Jurkat, Clone E6-1 (cell line): ENCODE data around the gene LTBP2.

Experiments
- DNase-seq: peaks from one replicate; pipeline ENCODE4 v3.0.0-alpha.2; 2011; ENCODE audit warnings: low read depth, low spot score
- H3K4me3 ChIP-seq: 2 replicates; pipeline ENCODE4 v1.5.1; 2011; ENCODE audit warnings: mild to moderate bottlenecking, low read length, control low read depth, moderate library complexity

The LTBP2 gene

DNA sequence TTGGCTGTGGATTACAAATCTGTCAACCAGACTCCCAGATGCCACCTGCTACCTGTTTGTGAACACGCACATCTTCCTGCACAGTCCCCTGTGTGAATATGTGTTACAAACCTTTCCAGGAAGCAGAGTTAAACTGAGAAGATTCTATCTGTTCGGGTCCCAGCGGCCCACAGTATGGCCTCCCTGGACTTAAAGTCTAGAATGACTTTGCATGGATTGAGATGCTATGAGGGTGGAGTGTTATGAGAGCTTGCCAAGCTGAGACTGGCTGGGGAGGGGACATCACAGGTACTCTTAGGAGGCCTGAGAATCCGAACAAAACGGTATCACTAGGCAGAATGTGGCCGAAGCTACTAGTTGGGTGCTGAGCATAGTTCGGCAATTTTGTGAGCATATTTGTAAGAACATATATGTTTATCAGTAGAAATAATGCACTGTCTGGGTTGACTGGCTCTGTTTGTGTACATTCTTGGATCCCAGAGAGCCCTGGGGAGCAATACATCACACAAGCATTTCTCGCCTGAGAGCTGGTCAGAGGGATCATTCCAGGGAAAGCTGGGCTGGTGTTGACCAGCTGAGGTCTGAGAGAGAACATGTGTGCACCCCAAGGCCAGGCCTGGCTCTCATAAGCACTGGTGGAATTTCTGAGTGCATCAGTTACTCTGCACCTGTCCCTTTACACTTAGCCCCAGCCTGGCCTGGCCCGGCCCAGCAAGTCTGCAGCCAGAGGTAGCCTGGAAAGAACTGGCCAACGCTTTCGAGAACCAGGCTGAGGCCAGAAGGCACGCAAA lies 29.8 kb upstream of the LTBP2 start:
- H3K4me3 ChIP-seq, result no peak overlapping the region
- no peak for DNase-seq

- no peak for DNase-seq
Measured at GRCh38 chr14:74638966-74639365, 26.9 kb upstream of the LTBP2 start.

GRCh38 chr14:74638066-74638465 lies 26.0 kb upstream of the LTBP2 start:
- no peak for DNase-seq
- no peak overlapping the region for H3K4me3 ChIP-seq

More at GRCh38 chr14:74638966-74639365, 26.9 kb upstream of the LTBP2 start:
- H3K4me3 ChIP-seq, result no peak overlapping the region

GRCh38 chr14:74637178-74637550 lies 25.1 kb upstream of the LTBP2 start:
- no peak overlapping the region for H3K4me3 ChIP-seq
- no peak for DNase-seq

- H3K4me3 ChIP-seq, result no peak overlapping the region
- DNase-seq, result no peak
Measured at GRCh38 chr14:74636424-74637177, 24.6 kb upstream of the LTBP2 start.

DNA sequence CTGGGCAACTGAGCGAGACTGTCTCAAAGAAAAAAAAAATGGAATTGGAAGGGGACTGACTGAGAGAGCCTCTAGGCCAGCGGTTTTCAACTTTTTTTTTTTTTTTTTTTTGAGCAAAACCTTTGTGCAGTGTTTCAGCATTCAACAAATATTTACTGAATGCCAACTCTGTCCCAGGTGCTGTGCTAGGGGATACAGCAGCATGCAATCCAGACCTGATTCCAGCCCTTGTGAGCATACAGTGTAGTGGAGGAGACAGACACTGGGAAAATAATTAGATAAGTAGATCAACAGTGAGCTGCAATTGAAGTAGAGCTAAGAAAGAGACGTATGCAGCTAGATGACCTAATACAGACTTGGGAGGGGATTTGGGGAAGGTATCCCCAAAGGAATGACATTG lies 23.8 kb upstream of the LTBP2 start:
- DNase-seq, result no peak
- no peak overlapping the region for H3K4me3 ChIP-seq

- no peak overlapping the region for H3K4me3 ChIP-seq
- no peak for DNase-seq
Measured at GRCh38 chr14:74634964-74635363, 22.9 kb upstream of the LTBP2 start.

DNA sequence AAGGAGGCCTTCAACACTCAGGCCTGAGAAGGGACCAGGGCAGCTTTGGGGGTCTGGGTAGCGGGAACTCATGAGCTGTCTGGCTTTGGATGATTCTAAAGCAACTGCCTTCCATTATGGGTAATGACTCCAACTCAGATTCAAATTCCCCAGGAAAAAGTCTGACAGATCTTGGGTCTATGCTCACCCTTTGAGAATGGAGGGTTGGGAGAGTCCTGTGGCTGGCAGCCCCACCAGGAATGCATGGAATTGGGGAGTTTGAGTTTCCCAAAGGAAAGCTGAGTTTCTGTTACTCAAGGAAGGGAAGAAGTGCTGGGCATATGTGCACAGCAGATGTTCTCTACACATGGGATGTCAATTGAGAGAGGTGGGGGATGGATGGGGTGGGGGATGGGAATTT lies 22.4 kb upstream of the LTBP2 start:
- H3K4me3 ChIP-seq, result no peak overlapping the region
- DNase-seq, result no peak

DNA sequence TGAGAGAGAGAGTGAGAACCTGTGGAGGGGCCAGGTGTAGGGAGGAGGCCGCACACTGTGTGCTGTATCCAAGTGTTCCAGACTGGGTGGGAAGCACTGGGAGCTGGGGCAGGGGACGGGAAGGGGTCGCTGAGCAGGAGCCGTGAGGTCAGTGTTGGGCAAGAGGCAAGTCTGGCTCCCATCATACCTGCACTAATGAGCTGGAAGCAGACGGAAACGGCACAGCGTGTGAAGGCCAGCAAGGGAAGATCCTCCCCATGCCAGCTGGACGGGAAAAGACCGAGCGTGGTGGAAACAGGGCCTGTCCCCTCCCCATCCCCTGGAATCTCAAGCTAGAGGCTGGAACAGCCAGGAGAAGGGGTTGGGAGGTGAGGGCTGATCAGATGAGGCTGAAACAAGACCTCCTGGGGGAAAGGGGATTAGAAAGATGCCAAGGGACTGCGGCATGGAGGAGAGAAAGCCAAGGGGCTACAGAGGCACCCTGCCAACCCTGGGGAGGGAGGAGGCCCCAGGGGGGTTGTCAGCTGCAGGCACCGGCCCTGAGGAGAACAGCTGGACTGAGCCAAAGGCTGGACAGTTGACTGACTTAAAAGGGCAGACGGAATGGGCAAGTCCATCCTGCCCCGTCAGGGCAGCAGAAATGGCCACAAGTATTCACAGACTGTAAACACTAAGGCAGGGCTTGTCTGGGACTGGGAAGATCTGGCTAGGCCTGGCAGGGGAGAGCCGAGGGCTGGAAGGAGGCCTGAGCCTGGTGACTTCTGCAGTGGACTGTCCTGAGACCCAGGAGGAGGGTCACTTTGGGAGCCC lies 19.0 kb upstream of the LTBP2 start:
- DNase-seq, result no peak

GRCh38 chr14:74628418-74628817 lies 16.4 kb upstream of the LTBP2 start:
- DNase-seq, result no peak
- no peak overlapping the region for H3K4me3 ChIP-seq

More for the DNA sequence above, 19.0 kb upstream of the LTBP2 start:
- H3K4me3 ChIP-seq, result no peak overlapping the region

DNA sequence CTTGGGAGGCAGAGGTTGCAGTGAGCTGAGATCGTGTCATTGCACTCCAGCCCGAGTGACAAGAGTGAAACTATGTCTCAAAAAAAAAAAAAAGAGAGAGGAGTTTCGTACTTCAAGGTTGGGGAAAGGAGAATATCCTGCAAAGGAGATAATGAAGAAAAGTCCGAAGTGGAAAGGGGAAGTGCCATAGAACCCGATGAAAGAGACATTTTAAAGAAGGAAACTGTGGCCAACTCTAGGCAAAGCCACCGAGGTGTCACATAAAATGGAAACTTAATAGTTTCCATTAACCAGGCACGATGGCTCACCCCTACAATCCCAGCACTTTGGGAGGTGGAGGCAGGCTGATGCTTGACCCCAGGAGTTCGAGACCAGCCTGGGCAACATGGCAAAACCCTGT lies 15.0 kb upstream of the LTBP2 start:
- DNase-seq, result no peak

DNA sequence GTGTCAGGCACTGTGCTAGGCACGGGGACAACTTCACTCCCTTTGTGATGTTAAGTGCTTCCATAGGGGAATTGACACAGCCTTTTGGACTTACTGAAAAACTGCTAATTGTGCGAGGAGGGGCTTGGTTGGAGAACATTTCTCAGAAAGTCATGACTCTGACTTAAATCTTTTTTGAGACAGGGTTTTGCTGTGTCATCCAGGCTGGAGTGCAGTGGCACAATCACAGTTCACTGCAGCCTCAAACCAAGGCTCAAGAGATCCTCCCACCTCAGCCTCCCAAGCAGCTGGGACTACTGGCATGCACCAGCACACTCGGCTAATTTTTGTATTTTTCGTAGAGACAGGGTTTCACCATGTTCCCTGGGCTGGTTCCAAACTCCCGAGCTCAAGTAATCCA lies 10.2 kb upstream of the LTBP2 start:
- H3K4me3 ChIP-seq, result no peak overlapping the region
- DNase-seq, result no peak

More for the DNA sequence above, 15.0 kb upstream of the LTBP2 start:
- H3K4me3 ChIP-seq, result no peak overlapping the region

DNA sequence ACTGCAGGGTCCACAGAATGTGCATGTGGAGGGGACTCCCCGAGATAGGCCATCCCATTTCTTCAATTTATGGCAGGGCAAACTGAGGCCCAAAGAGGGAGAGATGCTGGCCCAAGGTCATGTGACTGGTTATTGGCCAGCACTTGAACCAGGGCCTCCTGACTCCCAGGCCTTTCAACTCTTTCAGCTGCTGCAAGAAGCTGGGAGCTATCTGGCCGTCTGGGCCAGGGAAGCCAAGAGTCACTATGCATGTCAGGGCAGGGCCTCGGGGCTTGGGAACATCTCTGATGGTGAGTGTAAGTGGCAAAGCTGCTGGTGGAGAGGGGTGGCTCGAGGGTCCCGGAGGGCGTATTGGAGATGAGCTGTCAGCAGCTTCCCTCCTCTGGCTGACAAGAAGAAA lies 9.5 kb upstream of the LTBP2 start:
- no peak for DNase-seq
- no peak overlapping the region for H3K4me3 ChIP-seq

GRCh38 chr14:74620923-74621322 lies 8.9 kb upstream of the LTBP2 start:
- no peak overlapping the region for H3K4me3 ChIP-seq
- no peak for DNase-seq

GRCh38 chr14:74620497-74620921 lies 8.5 kb upstream of the LTBP2 start:
- DNase-seq, result peak; percentile 16
- no peak overlapping the region for H3K4me3 ChIP-seq

DNA sequence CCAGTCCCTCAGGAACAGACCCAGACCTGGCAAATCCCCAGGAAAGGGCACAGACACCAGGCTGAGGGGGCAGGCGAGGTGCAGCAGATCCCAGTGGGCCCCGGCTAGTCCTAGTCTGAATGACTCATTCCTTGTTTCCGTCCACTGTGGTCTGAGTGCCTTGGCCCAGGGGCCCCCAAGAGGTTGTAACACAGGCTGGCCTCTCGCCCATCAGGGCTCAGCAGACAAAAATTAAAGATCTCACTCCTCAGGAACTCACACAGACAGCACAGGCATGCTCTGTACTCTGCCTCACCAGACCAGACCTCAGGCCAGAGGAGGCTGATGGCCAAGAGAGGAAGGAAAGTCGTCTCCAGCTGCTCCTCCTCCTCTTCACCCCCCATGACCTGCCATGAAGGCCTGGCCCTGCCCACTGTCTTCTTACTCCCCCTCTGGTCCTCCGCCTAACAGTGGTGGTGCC lies 7.7 kb upstream of the LTBP2 start:
- H3K4me3 ChIP-seq, result no peak overlapping the region
- DNase-seq, result no peak

DNA sequence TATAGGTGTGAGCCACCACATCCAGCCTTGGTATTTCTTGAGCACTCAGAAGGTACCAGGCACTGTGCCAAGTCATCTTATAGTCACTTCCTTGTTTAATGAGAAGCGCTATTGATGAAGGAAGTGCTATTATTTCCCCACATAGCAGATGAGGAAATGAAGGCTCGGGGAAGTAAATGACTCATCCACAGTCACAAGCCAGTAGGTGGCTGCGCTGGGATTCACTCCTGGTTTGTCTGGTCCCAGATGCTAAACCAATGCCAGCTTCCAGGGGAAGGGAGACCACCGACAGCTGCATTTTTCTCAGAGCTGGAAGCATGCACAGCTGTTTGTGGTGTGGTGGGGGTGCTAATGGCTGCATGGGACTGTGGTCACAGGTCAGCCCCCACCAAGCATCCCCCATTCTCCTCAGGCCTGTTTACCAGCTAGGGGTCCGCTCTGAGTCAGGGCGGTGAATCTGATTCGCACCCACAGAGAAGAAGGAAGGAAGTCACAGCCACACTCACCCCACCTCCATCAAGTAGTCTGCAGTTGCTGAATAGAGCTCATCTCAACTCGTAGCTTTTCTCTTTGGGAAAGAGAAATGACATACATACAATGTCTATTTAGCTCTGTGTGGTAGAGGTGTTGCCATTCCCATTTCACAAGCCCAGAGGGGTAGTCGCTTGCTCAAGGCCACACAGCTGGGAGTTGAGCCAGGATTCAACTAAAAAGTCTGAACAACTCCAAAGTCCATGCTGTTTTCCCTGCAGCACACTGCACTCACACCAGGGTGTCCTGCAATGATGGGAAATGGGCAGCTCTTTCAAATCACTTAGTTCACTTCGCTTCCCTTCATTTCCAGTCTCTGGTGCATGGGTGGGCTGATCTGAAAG lies 6.3 kb upstream of the LTBP2 start:
- H3K4me3 ChIP-seq, result peak overlapping the region; percentile 18
- peak; percentile 74 for DNase-seq

GRCh38 chr14:74616996-74617700 lies 5.1 kb upstream of the LTBP2 start:
- no peak for DNase-seq
- no peak overlapping the region for H3K4me3 ChIP-seq
